Non-pigmented ciliary epithelial cell (primary cell): ENCODE data around the gene PRLHR.

Source experiments
- DNase-seq: peaks from one replicate; pipeline ENCODE4 v3.0.0-alpha.2; 2010; ENCODE audit warnings: low read depth

PRLHR gene

DNA sequence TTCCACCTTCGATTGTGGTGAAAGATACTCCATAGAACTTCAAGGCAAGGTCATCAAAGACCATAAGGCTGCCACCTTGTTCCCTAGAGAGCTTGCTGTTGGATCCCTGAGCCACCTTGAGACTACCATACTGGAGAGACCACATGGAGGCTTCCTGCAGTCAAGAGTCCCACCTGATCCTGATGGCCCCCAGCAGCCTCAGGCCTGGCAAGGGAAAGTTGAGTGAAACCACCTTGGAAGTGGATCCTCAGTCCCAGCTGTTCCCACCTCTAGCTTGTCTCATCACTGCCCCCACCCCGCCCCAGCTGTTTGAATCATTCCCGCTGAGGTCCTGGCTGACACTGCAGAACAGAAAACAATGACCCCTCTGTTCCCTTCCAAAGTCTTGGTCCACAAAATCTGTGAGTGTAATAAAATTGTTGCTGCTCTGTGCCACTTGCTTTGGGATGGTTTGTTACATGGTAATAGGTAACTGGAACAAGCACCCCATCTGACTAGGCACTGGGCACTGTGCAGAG is 32.0 kb downstream of the PRLHR start:
- no peak for DNase-seq

DNA sequence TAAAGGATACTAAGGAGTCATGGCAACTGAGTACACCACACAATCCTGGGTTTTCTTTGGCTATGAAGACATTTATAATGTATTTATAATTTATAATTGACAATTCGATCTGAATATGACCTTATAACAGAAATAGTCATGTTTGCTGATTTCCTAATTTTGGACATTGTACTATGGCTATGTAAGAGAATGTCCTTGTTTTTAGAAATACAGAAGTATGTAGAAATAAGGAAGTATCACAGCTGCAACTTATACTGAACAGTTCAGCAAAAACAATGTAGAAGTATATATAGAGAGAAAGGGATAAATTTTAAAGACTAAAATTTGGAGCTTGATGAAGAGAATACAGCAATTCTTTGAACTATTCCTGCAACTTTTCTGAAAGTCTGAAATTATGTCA is 32.6 kb downstream of the PRLHR start:
- no peak for DNase-seq

DNA sequence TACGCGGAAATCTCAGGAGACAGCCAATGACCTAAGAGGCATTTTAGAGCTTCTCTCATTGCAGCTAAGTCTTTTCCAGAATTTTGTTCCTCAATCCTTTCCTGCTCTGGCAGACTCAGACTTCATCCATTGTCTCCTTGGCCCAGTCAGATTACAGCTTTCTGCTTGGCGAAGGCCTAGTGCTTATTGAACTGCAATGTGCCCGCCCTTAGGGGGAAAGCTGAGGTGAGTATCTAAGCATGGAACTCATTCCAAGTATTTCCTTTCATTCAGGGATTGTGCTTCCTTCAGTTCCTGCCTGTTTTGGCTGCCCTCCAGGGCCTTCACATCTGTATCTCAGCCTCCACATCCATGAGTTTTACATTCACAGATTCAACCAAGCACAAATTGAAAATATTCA is 37.5 kb downstream of the PRLHR start:
- no peak for DNase-seq

DNA sequence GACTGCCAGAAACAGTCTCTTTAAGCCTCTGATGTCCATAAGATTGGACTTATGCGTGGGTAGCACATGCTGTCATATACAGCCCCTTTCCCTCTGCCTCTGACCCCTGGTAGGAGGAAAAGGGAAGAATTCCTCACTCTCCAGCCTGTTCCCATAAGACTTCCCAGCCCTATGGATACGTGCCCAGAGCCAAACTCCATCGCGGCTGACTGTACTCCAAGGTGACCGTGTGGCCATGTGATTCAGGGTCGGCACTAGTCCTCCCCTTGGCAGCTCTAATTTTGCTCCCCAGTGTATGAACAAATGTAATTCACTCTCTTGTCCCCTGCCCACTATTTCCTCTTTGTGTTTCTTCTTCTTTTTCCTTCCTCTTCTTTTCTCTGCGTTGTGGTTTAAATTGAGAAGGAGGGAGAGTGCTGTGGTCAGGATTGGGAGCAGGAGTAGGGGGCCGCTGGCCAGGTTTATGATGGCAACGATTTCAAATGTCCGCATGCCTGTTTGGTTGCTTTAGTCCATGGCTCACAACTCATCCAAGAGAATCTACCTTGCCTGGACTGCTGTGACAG is 43.8 kb downstream of the PRLHR start:
- DNase-seq, result no peak

DNA sequence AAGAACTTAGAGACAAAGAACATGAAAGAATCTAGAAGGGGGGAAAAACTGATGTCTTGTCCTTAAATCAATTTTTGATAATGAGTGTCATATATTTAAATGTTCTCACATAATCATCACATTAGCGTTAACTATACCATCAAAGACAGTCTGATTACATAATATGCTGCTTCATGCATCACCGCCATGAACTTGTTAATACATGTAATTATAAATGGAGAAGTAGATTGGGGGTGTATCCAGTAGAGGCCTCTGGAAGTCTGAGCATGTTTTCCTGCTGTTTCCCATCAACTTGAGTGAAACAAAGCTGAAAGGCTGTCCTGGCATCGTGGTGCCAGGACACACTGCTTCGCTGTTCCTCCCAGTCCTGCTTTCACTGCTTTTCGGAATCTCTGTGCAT is 48.2 kb downstream of the PRLHR start:
- DNase-seq, result no peak

DNA sequence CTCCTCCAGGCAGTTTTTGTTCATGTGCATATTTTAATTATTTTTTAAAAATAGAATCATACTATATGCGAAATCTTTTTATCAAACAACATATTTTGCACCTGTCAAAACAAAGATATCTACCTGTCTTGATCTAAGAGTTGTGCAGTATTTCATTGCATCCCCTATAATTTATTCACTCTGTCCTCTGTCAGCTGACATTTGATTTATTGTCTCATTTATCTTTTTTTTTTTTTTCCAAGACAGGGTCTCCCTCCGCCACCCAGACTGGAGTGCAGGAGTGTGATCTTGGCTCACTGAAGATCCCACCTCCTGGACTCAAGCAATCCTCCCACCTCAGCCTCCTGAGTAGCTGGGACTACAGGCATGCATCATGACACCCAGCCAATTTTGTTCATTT is 49.0 kb downstream of the PRLHR start:
- no peak for DNase-seq

DNA sequence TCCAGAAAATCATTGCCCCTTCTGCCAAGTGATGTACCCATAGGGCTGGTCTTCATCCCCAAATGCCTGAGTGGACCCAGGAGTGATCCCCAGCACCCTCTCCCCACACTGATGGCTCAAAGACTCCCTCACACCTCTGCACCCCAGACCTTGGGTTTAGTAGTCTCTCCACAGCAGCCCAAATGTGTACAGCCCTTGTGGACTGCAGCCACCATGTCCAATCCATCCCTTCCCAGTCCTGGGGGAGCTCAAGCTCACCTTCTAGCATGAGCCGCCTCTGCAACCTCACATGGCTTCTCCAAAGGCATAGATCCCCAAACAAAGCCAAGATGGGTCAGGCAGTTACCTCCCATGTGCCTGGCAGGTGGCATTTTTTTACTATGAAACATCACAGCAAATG is 50.1 kb downstream of the PRLHR start:
- DNase-seq, result no peak

DNA sequence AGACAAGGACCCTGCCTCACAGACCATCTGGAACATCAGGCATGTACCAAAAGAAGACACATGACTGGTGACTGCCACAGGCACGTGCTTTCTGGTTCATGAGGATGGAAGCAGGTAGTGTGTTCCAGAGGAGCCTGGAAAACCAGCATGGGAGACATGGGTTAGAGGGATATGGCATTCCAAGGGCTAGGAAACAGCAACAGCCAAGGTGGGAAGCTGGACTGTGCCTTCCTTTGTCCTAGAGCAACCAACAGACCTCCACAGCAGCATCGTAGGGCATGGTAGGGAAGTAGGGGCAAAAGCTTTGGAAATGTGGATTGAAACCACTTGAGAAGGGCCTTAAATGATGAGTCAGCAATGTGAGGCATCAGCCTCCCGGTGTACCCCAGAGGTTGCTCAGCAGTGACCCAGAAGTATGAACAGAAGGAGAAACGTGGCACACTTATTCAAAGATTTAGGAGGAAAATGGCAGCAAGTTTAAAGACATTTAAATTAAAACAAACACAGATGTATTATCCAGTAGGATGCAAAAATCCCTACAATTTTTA is 51.0 kb downstream of the PRLHR start:
- no peak for DNase-seq

DNA sequence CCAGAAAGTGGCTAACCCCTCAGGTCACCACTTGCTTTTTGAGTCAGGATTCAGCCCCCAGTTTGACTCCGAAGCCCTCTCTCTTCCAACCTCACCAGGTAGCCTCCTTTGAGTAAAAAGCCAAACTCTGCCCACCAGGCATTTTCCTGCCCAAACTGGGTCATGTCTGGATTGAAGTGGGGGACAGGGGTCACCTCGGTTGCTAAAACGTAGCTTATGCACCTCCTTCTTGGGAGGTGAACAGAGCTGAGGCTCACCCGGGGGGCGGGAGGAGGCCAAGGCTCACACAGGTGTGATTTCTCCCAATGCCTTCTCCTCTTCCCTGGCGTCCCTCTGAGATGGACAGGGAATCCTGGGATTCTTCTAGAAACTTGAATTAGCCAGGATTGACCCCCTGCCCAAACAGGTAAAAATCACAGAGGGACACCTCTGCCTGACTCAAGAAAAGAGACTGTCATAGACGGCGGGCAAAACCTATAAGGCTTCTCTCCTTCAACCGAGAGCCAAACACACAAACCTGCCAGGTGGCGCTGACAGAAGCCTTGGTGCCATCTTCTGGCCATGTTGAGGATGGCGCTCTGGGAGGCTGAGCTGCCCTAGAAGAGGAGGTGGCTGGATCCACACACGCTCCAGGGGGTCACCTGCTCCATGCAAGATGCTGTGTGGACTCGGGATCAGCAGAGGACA is 51.6 kb downstream of the PRLHR start:
- DNase-seq, result no peak

DNA sequence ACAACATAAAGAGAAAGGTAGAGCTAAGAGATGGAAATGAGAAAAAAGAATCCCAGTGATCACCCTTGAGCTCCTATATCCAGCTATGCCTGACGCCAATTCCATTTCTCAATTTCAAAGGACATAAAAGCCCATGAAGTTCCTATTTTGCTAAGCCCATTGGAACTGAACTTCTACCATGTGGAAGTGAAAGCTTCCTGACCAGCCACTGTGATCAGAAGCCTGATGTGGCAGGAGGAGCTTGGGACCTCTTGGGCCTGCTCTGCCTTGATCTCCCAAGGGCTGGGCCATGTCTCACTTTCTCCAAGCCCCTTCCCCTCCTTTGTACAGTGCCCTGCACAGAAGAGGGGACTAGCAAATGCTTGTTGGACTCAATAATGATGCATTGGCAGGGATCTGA is 52.7 kb downstream of the PRLHR start:
- no peak for DNase-seq

DNA sequence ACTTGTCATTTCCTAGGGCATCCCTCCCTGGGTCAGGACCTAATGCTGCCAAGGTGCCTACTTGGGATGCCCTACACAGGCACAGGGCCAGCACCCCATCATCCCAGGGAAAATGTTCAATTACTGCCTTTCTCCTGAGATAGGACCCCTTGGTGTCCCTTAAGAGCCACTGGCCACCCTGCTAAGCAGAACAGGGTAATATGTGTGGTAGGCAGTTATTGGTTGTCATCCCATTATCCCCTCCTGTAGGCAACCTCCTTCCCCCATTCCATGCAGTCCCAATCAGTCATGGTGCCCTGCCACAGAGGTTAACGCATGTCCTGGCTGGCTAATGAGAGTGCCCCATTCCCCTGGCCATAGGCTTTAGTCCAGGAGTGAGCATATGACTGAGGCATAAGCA is 53.2 kb downstream of the PRLHR start:
- DNase-seq, result no peak

DNA sequence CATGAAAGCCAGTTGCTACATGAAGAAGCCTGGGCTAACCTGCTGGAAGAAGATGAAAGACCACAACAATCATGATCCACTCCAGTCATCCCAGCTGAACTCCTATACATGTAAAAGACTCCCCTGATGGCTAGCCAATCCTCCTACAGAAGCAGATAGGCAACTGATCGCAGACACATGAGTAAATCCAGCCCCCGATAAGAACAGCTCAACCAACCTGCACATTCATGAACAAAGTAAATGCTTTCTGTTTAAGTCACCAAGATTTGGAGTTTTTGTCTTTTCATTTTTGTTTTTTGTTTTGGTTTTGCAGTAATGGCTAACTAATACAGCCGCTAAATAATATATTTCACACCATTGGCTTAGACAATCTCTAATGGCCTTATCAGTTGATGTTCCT is 53.7 kb downstream of the PRLHR start:
- no peak for DNase-seq
